ENCODE data around the gene WDFY4. TPM values are rescaled to one million over a fixed set of nuclear protein-coding genes. Genes with fewer than 3 reads are reported as not detected.

WDFY4 gene
- total and polyA plus RNA-seq, 7 experiments from 2014 or later = 0.12 to 39.3 (median 1.5) TPM

DNA sequence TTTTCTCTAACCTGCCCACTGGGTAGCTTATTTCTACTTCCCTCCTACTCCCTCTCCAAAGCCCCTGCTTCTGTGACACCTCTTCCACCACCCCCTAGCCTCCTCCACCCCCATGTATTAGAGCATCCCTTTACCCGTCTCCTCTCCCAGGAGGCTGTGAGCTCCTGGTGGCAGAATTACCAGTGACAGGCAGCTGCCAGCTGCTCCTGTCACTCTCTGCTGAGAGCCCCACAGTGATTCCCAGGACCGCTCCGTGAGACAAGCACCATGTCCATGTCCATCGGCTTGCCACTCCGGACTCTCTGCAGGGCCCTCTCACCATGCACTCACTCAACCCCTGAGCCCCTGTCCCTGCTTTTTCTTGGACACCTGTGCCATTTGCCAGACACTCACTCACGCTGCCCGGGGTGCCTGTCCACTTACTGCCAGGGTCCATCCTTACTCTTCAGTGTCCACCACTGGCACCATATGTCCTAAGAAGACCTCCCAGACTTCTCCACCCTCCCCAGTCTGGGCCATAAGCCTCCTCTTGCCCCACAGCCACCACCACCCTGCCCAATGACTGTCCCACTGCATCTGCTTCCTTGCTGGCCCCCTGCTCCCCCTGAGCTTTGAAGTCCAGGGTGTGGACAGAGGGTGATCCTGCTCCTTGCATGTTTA lies 9.8 kb downstream of the WDFY4 start:
- Mint-ChIP-seq H3K4me1 (no peaks in the 10 kb centered on the region), H3K36me3 (no peaks in the 10 kb centered on the region), H3K27me3 (peaks cover 0 to 19% (median 0%) of the 10 kb centered on the region in 5 donors), H3K9me3 (no peaks in the 10 kb centered on the region), H3K4me3 (no peak overlapping the region), H3K27ac (no peak overlapping the region)
- DNase-seq (no peak), ATAC-seq (no peak)
- Histone ChIP-seq H3K4me1 (ENCODE audit: control insufficient read depth in 2 of 2, insufficient read depth in 2 of 2, low read length in 2 of 2) (no peaks in the 10 kb centered on the region), H3K36me3 (ENCODE audit: control insufficient read depth in 2 of 3, insufficient read depth in 3 of 3, low read length in 3 of 3) (no peaks in the 10 kb centered on the region), H3K27me3 (ENCODE audit: control insufficient read depth in 2 of 2, insufficient read depth in 2 of 2, low read length in 2 of 2) (no peaks in the 10 kb centered on the region), H3K27ac (ENCODE audit: low read depth, low read length) (no peak overlapping the region), H3K9me3 (ENCODE audit: control insufficient read depth in 2 of 3, low read length in 3 of 3) (no peaks in the 10 kb centered on the region), H3K4me3 (ENCODE audit: low read length) (no peak overlapping the region)
- POLR2A ChIA-PET = no interaction called here
- intact Hi-C loops (cut with micrococcal nuclease) = no loop called here
- CTCF ChIA-PET = interaction anchor here (0.5 kb wide), 1 partner anchor 74 kb away, joined by 3 read pairs; no protein-coding TSS in a partner anchor

DNA sequence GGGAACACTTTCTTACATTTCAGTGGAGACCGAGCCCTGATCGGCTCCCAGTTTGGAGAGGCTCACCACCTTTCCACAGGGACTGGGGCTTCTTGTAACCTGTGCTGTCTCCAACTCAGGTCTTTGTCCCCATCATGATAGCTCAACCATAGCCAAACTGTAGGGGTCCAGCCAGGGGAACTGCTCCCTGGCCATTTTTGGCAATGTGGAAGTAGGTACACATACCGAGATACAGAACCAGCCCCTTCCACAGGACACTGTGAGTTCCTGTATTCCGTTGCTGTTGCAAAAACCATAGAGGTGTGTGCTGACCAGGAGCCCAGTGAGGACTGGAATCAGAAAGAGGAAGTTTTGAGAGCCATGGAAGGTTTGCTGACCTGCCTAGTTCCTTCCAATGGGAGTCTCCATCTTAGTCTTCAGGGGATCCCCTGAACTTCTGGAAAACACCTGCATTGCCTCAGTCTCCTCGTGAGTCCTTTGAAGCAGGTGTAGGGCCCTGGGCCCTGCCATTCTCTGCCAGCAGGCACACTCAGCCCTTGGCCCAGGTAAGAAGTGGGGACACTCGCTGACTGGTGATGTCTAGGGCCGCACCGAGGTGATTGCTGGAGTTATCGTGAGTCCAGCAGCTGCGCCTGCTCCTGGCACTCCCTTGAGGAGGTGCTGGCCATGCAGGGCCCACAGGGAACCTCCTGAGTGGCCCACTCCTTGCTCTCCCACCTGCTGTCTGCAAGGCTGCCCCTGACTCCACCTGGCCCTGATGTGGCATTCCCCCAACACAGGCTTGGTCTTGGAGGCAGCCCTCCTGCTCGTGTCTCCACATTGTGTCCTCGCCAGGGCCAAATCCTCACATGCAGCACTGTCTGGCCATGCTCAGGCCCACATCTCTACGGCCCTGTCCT lies 11.2 kb downstream of the WDFY4 start:
- no peaks in the 10 kb centered on the region for H3K36me3 ChIP-seq (ENCODE audit: control insufficient read depth in 2 of 3, insufficient read depth in 3 of 3, low read length in 3 of 3)
- no peaks in the 10 kb centered on the region for H3K27me3 ChIP-seq (ENCODE audit: control insufficient read depth in 2 of 2, insufficient read depth in 2 of 2, low read length in 2 of 2)
- no peaks in the 10 kb centered on the region for H3K4me1 ChIP-seq (ENCODE audit: control insufficient read depth in 2 of 2, insufficient read depth in 2 of 2, low read length in 2 of 2)
- intact Hi-C loops (cut with micrococcal nuclease) = no loop called here
- no peak overlapping the region for H3K27ac ChIP-seq (ENCODE audit: low read depth, low read length)
- no peak for ATAC-seq
- H3K9me3 ChIP-seq (ENCODE audit: control insufficient read depth in 2 of 3, low read length in 3 of 3) = no peaks in the 10 kb centered on the region
- Mint-ChIP-seq H3K4me1 (no peaks in the 10 kb centered on the region), H3K9me3 (no peaks in the 10 kb centered on the region), H3K27me3 (peaks cover 0 to 19% (median 0%) of the 10 kb centered on the region in 5 donors), H3K36me3 (no peaks in the 10 kb centered on the region), H3K4me3 (no peak overlapping the region), H3K27ac (no peak overlapping the region)
- no peak for DNase-seq
- CTCF ChIA-PET = no interaction called here
- no peak overlapping the region for H3K4me3 ChIP-seq (ENCODE audit: low read length)
- POLR2A ChIA-PET = no interaction called here

DNA sequence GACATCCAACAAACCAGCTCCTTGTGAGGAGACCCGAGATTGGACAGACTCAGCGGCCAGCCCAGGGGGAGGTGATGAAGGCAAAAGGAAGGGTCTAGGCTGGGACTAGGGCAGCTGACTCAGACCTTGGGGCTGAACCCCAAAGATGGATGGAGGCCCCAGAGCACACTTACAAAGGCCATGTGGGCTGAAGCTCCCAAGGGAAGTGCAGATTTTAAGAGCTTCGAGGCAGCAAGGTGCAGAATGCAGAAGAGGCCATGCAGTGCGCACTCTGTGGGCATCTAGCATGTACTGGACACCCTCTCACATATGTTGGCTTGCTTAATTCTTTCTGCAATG lies 11.8 kb downstream of the WDFY4 start:
- no peaks in the 10 kb centered on the region for H3K4me1 ChIP-seq (ENCODE audit: control insufficient read depth in 2 of 2, insufficient read depth in 2 of 2, low read length in 2 of 2)
- no peaks in the 10 kb centered on the region for H3K9me3 ChIP-seq (ENCODE audit: control insufficient read depth in 2 of 3, low read length in 3 of 3)
- H3K27me3 Mint-ChIP-seq = peaks cover 0 to 20% (median 0%) of the 10 kb centered on the region in 5 donors
- H3K36me3 ChIP-seq (ENCODE audit: control insufficient read depth in 2 of 3, insufficient read depth in 3 of 3, low read length in 3 of 3) = no peaks in the 10 kb centered on the region
- intact Hi-C loops (cut with micrococcal nuclease) = no loop called here
- ATAC-seq = no peak
- no peak overlapping the region for H3K4me3 ChIP-seq (ENCODE audit: low read length)
- H3K27ac ChIP-seq (ENCODE audit: low read depth, low read length) = no peak overlapping the region
- no peaks in the 10 kb centered on the region for H3K36me3 Mint-ChIP-seq
- H3K27me3 ChIP-seq (ENCODE audit: control insufficient read depth in 2 of 2, insufficient read depth in 2 of 2, low read length in 2 of 2) = no peaks in the 10 kb centered on the region
- H3K4me3 Mint-ChIP-seq = no peak overlapping the region
- no peak overlapping the region for H3K27ac Mint-ChIP-seq
- POLR2A ChIA-PET = no interaction called here
- no peaks in the 10 kb centered on the region for H3K9me3 Mint-ChIP-seq
- CTCF ChIA-PET = no interaction called here
- H3K4me1 Mint-ChIP-seq = peaks cover 0 to under 1% (median 0%) of the 10 kb centered on the region in 7 donors
- no peak for DNase-seq

DNA sequence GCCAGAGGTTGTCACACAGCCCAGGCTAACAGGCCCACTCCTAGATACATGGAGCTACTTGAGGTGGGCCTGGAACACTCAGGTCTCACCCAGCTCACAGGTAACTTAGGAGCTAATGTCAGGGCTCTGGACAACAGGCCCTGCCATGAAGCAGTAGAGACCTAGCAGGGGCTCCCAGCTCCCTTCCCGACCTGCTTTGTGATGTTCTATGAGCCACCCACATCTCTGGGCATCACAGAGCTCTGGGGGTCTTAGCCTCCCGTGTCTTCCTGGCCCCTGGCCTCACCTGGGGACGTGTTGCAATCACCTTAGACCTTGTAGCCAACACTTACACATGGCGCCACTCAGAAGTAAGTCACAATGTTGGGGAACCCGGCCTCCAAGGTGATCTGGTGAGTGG lies 12.4 kb downstream of the WDFY4 start:
- no peak for ATAC-seq
- intact Hi-C loops (cut with micrococcal nuclease) = no loop called here
- POLR2A ChIA-PET = no interaction called here

DNA sequence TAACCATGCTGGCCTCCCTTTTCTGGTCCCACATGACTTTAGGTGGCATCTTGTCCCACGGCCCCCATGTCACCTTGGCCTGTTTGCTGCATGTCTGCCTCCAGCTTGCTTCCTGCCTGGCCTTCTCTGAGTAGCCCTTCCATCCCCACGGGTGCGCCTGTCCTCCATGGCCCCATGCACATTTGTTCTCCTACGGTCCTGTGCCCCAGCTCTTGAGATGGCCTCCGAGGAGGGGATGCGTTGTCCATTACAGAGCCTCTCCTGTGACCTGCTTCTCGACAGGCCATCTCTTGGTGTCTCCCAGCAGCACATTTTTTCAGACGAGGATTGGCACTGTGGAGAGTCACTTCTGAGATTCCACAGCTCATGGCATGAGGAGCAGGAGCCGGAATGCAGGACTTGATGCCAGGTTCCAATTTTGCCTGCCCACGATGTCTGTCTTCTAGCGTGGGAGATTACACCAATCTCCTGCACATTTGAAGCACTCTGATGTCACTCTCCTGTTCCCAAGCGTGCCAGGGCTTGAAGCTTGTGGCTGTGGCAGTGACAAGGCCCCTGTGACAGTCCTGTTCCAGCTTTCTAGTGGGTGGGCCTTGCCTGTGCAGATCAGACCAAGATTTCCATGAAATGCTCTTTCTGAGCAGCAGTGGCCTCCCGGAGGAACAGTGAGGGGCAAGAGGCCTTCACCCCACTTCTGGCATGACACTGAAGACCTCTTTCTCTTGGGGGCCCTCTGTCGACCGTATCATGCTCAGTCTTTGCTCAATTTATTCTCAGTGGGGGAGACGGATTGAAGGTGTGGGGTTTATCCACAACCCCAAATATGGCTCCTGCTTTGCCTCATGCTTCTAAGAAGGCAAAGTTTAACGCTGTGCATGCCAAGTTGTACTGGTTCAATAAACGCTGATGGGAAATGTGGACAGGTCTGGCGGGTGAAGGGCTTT lies 13.4 kb downstream of the WDFY4 start:
- Mint-ChIP-seq H3K9me3 (no peaks in the 10 kb centered on the region), H3K4me1 (peaks cover 0 to 3% (median 0%) of the 10 kb centered on the region in 7 donors), H3K27me3 (peaks cover 0 to 11% (median 4%) of the 10 kb centered on the region in 5 donors), H3K36me3 (no peaks in the 10 kb centered on the region), H3K4me3 (no peak overlapping the region), H3K27ac (no peak overlapping the region)
- H3K9me3 ChIP-seq (ENCODE audit: control insufficient read depth in 2 of 3, low read length in 3 of 3) = no peaks in the 10 kb centered on the region
- H3K4me1 ChIP-seq (ENCODE audit: control insufficient read depth in 2 of 2, insufficient read depth in 2 of 2, low read length in 2 of 2) = no peaks in the 10 kb centered on the region
- no peak for ATAC-seq
- DNase-seq = no peak
- intact Hi-C loops (cut with micrococcal nuclease) = no loop called here
- ChIA-PET POLR2A (no interaction called here), CTCF (no interaction called here)
- H3K27me3 ChIP-seq (ENCODE audit: control insufficient read depth in 2 of 2, insufficient read depth in 2 of 2, low read length in 2 of 2) = no peaks in the 10 kb centered on the region
- H3K36me3 ChIP-seq (ENCODE audit: control insufficient read depth in 2 of 3, insufficient read depth in 3 of 3, low read length in 3 of 3) = no peaks in the 10 kb centered on the region
- H3K27ac ChIP-seq (ENCODE audit: low read depth, low read length) = no peak overlapping the region
- H3K4me3 ChIP-seq (ENCODE audit: low read length) = no peak overlapping the region

More for the DNA sequence above, 12.4 kb downstream of the WDFY4 start:
- H3K9me3 Mint-ChIP-seq = no peaks in the 10 kb centered on the region
- no peak overlapping the region for H3K4me3 Mint-ChIP-seq
- Histone ChIP-seq H3K4me3 (ENCODE audit: low read length) (no peak overlapping the region), H3K36me3 (ENCODE audit: control insufficient read depth in 2 of 3, insufficient read depth in 3 of 3, low read length in 3 of 3) (no peaks in the 10 kb centered on the region), H3K9me3 (ENCODE audit: control insufficient read depth in 2 of 3, low read length in 3 of 3) (no peaks in the 10 kb centered on the region), H3K27ac (ENCODE audit: low read depth, low read length) (no peak overlapping the region), H3K27me3 (ENCODE audit: control insufficient read depth in 2 of 2, insufficient read depth in 2 of 2, low read length in 2 of 2) (no peaks in the 10 kb centered on the region), H3K4me1 (ENCODE audit: control insufficient read depth in 2 of 2, insufficient read depth in 2 of 2, low read length in 2 of 2) (no peaks in the 10 kb centered on the region)
- peaks cover 0 to 16% (median 0%) of the 10 kb centered on the region in 5 donors for H3K27me3 Mint-ChIP-seq
- no peak for DNase-seq
- no peak overlapping the region for H3K27ac Mint-ChIP-seq
- CTCF ChIA-PET = no interaction called here
- H3K36me3 Mint-ChIP-seq = no peaks in the 10 kb centered on the region
- H3K4me1 Mint-ChIP-seq = peaks cover 0 to 2% (median 0%) of the 10 kb centered on the region in 7 donors

DNA sequence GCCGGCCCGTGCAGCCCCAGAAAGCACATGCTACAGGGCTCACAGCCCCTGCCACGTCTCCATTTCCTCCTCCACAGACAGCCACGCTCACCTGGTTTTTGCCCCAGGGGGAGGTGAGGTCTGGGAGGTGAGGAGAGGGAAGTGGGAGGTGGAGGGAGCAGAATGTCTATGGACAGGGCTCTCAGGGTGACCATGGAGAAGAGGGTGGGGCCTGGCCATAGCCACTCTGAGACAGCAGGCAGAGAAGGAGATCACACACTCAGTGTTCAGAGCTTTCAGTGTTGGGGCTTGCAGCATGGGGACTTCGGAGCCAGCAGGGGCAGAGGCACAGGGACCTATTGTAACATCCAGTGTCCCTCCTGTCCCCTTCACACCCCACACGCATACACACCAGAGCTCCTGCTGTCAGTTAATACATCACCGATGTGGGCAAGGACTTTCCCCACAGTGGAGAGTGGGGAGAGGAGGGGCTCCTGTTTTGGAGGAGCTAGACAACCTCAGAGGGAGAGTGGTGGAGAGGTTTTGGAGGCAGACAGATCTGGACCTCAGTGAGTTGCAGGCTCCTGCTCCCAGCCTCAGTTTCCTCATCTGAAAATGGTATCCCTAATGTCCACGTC lies 14.4 kb downstream of the WDFY4 start:
- CTCF ChIA-PET = no interaction called here
- no peaks in the 10 kb centered on the region for H3K36me3 Mint-ChIP-seq

More for the DNA sequence above, 14.4 kb downstream of the WDFY4 start:
- ATAC-seq (no peak), DNase-seq (no peak)
- no peak overlapping the region for H3K27ac ChIP-seq (ENCODE audit: low read depth, low read length)
- H3K27me3 Mint-ChIP-seq = peaks cover 0 to 11% (median 4%) of the 10 kb centered on the region in 5 donors
- no peaks in the 10 kb centered on the region for H3K27me3 ChIP-seq (ENCODE audit: control insufficient read depth in 2 of 2, insufficient read depth in 2 of 2, low read length in 2 of 2)
- no peak overlapping the region for H3K4me3 ChIP-seq (ENCODE audit: low read length)
- no peak overlapping the region for H3K27ac Mint-ChIP-seq
- H3K9me3 Mint-ChIP-seq = no peaks in the 10 kb centered on the region
- H3K4me3 Mint-ChIP-seq = no peak overlapping the region
- peaks cover 0 to 3% (median 0%) of the 10 kb centered on the region in 7 donors for H3K4me1 Mint-ChIP-seq
- H3K4me1 ChIP-seq (ENCODE audit: control insufficient read depth in 2 of 2, insufficient read depth in 2 of 2, low read length in 2 of 2) = no peaks in the 10 kb centered on the region
- H3K9me3 ChIP-seq (ENCODE audit: control insufficient read depth in 2 of 3, low read length in 3 of 3) = no peaks in the 10 kb centered on the region
- intact Hi-C loops (cut with micrococcal nuclease) = no loop called here
- H3K36me3 ChIP-seq (ENCODE audit: control insufficient read depth in 2 of 3, insufficient read depth in 3 of 3, low read length in 3 of 3) = no peaks in the 10 kb centered on the region
- POLR2A ChIA-PET = no interaction called here
